KOPT-K1 (cell line): Measurements from ENCODE around the gene RFC5.
A peak's percentile ranks its signal among the peaks of the same experiment; 100 is the strongest.
"Not testable (repeated sequence)": the region's sequence is repeated elsewhere in the genome, so short reads cannot be mapped to it uniquely, and the experiment has no call there.

Source experiments
- H3K27ac ChIP-seq: fragments of 200-600 bp; sonication (generic); 2 replicates; pipeline ENCODE4 v1.5.1; 2016; ENCODE audit warnings: antibody characterized with exemption, mild to moderate bottlenecking, low read depth, low read length; ENCODE audit not compliant: poor library complexity, severe bottlenecking
- H3K36me3 ChIP-seq: fragments of 200-600 bp; sonication (generic); 2 replicates; pipeline ENCODE4 v1.5.1; 2017; ENCODE audit warnings: antibody characterized with exemption, mild to moderate bottlenecking, low read length, moderate library complexity; ENCODE audit not compliant: insufficient read depth
- H3K9me3 ChIP-seq: fragments of 200-600 bp; sonication (generic); 2 replicates; pipeline ENCODE4 v1.5.1; 2017; ENCODE audit warnings: antibody characterized with exemption, low read length, mild to moderate bottlenecking; ENCODE audit not compliant: insufficient read depth, poor library complexity, severe bottlenecking

Gene RFC5

DNA sequence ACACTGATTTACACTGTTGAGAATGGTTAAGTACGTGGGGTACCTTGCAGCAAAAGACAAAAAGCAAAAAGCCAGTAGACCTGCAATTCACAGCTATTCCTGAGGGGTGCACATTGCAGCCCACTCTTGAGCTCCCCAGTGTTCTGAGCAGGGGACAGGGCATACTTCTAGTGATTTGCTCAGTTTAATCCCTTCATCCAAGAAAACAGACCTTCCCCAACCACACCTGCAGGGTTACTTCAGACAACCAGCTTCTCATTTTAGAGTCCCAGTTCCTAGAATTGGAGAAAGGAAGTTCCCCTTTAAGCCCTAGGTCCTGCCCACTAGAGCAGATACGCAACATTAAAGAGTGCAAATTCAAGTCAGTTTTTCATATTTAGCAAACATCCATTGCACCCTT is 48.1 kb downstream of the RFC5 start:
- H3K27ac ChIP-seq = peak overlapping the region; percentile 20

GRCh38 chr12:118065380-118065779 is 48.9 kb downstream of the RFC5 start:
- Histone ChIP-seq H3K9me3 (no peaks in the 10 kb centered on the region), H3K27ac (peak overlapping the region; percentile 20), H3K36me3 (no peaks in the 10 kb centered on the region)

More for the DNA sequence above, 48.1 kb downstream of the RFC5 start:
- Histone ChIP-seq H3K9me3 (no peaks in the 10 kb centered on the region), H3K36me3 (no peaks in the 10 kb centered on the region)

DNA sequence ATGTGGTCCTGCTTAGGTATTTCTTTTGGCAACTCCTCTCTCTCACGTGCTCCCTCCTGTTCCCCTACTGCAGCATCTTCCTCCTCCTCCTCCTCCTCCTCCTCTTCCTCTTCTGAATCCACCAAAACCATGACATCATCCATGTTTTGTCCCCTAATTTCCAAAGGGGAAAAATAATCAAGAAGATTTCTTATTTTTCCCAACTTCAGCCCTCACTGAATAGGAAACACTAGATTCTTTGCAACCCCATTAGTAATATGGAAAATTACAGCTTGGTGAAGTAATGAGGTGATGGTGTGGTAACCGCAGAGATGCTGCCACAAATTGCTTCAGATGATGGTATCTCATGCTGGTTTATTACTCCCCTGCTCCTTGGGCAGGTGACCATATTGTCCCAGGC is 51.9 kb downstream of the RFC5 start:
- no peak overlapping the region for H3K27ac ChIP-seq
- no peaks in the 10 kb centered on the region for H3K9me3 ChIP-seq
- no peaks in the 10 kb centered on the region for H3K36me3 ChIP-seq

DNA sequence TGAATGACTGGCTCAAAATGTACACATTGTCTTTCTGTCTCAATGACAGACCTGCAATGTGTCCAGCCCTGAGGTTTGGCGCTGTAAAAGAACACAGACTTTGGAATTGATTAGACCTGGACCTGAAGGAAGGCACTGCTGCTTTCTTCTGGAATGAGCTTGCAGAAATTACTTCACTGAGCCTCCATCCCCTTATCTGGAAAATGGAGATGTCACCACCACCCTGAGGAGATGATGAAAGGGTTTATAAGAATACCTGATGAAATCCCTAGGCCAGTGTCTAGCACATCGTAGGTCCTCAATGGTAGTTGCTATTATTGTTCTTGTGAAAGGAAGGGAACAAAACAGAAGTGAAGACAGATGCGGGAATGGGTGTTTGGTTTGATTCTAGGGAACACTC is 54.1 kb downstream of the RFC5 start:
- no peaks in the 10 kb centered on the region for H3K9me3 ChIP-seq
- no peak overlapping the region for H3K27ac ChIP-seq
- H3K36me3 ChIP-seq = no peaks in the 10 kb centered on the region

DNA sequence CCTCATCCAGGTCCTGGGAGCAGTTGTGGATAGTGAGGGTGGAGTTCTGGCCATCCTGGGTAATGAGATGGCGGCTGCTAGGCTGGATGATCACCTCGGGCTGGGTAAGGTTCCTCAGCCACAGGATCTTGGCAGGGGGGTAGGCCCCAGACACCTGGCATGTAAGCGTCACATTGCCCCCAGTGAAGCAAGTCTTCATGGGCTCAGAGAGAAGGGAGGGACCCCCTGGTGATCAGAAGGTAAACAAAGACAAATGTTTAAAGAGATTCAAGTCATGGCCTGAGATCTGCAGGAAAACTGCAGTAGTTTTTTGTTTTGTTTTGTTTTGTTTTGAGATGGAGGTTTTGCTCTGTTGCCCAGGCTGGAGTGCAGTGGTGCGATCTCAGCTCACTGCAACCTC is 57.3 kb downstream of the RFC5 start:
- no peak overlapping the region for H3K27ac ChIP-seq
- no peaks in the 10 kb centered on the region for H3K36me3 ChIP-seq

GRCh38 chr12:118081521-118081920 is 65.0 kb downstream of the RFC5 start:
- not testable (repeated sequence) for H3K36me3 ChIP-seq, H3K9me3 ChIP-seq, H3K27ac ChIP-seq

More for the DNA sequence above, 57.3 kb downstream of the RFC5 start:
- H3K9me3 ChIP-seq = no peaks in the 10 kb centered on the region
